PC-9 (cell line): ENCODE results near the gene ZNF597.

ENCODE experiments used
- CTCF ChIP-seq: fragments of 200-600 bp; sonication (generic); conservative IDR thresholded peaks from 2 replicates; pipeline ENCODE4 v1.6.1; 2017; ENCODE audit warnings: mixed run types, antibody characterized with exemption, mild to moderate bottlenecking, moderate library complexity
- EZH2 ChIP-seq: fragments of 200-600 bp; sonication (generic); IDR thresholded peaks from 2 replicates; pipeline ENCODE4 v1.8.0; 2017; ENCODE audit warnings: antibody characterized with exemption, low read depth

DNA sequence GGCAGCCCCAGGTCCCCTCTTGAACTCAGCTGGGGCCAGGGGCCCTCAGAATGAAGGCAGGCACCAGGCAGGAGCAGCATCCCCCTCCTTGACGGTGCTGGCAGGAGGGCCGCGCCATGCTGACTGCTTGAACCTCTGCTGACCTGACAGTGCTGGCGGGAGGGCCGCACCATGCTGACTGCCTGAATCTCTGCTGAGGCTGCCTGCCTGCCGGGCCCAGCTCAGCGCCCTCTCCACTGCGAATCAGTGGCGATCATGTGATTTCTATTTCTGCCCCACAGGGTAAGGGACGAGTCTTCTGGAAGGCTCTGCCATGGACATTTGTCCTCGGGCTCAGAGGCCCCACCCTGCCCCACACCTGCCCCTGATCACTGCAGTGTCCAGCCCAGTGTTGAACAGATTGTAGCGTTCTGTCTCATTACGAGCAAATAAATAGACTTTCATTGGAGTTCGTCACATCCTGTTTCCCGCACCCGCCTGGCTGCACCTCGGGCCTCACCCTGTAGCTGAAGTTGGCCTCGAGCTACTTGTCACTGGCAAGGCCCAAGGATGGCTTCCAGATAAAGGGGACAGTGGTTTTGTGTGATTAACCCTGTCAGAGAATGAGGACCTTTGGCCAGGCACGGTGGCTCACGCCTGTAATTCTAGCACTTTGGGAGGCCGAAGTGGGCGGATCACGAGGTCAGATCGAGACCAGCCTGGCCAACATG, 43.4 kb upstream of the ZNF597 start:
- TF ChIP-seq CTCF = no peak
- no peak for TF ChIP-seq EZH2
